NCI-H524 treated with DMSO at 0.1 percent for 48 hours (cell line): ENCODE data around the gene CLEC4G.

ENCODE experiments used
- DNase-seq: peaks from one replicate; lab custom pipeline; 2025; lab: John Stamatoyannopoulos, UW

Gene CLEC4G

DNA sequence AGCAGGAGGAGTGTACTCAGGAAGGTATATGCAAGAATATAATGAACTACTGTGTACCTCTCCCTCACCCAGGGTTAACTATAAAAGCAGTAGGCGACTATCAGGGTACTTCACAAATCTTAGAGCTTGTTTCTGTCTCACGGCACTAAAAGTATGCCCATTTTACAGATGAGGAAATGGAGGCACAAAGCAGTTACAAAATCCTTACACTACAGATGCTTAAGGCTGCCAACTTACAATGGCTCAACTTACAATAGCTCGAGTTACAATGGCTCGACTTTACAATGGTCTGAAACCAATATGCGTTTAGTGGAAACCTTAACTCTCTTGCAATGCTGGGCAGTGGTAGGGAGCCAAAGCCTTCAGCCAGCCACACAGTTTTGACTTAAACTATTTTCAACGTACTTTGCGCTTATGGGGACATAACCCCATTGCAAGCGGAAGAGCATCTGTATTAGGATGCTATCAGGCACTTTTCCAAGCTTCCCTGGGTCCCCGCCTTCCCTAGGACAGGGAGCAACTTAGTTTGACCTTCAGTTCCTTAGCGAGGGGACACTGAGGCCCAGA, 34.1 kb downstream of the CLEC4G start:
- no peak for DNase-seq

DNA sequence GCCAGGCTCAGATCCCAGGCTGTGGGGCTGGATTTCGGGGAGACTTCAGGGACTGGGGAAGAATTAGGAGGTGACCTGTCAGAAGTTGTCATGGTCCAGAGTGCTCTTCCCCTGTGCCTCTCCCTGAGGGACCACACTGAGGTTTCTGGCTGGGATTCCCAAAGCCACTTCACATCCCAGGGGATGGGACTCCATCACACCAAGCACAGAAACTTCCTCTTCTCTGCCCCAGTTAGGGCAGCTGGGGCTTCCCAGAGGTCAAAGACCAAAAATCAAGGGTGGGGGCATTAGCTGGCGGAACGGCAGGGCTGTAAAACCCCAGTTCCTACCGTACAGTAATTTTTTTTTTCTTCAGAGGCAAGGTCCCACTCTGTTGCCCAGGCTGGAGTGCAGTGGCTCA, 37.4 kb downstream of the CLEC4G start:
- DNase-seq = no peak

- no peak for DNase-seq
Observed at GRCh38 chr19:7692417-7693088, 39.4 kb downstream of the CLEC4G start.

DNA sequence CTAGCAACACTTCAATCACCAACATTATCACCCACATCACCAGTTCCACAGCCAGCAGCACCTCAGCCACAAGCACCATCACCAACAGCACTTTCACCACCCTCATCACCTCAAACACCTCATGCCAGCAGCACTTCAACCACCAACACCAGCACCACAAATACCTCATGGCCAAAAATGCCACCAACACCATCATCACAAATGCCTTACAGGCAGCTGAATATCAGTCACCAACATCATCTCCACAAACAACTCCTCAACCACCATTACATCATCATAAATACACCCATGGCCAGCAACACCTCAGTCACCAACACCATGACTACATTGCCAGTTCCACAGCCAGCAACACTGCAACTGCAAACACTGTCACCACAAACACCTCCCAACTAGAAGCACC, 40.4 kb downstream of the CLEC4G start:
- no peak for DNase-seq

- no peak for DNase-seq
Observed at GRCh38 chr19:7690779-7691258, 41.1 kb downstream of the CLEC4G start.

GRCh38 chr19:7689165-7689564, 42.7 kb downstream of the CLEC4G start:
- no peak for DNase-seq

DNA sequence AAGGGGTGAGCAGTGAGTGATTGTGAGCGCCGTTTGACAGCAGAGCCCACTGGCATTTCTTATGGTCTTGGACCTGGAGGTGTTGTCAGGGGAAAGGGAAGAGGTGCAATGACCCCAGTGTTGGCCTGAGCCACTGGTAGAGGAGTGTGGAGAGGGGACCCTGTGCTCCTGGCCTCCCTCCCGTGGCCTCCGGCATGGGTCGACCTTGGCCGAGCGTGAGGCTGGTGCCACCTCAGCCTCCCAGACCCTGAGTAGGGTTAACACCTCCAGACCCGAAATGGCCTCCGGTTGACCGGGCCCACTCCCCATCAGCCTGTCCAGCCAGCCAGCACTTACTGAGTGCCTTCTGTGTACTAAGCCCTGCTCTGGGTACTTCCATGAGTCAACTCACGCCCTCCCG, 44.7 kb downstream of the CLEC4G start:
- DNase-seq = no peak

GRCh38 chr19:7685546-7686445, 46.1 kb downstream of the CLEC4G start:
- DNase-seq = no peak

DNA sequence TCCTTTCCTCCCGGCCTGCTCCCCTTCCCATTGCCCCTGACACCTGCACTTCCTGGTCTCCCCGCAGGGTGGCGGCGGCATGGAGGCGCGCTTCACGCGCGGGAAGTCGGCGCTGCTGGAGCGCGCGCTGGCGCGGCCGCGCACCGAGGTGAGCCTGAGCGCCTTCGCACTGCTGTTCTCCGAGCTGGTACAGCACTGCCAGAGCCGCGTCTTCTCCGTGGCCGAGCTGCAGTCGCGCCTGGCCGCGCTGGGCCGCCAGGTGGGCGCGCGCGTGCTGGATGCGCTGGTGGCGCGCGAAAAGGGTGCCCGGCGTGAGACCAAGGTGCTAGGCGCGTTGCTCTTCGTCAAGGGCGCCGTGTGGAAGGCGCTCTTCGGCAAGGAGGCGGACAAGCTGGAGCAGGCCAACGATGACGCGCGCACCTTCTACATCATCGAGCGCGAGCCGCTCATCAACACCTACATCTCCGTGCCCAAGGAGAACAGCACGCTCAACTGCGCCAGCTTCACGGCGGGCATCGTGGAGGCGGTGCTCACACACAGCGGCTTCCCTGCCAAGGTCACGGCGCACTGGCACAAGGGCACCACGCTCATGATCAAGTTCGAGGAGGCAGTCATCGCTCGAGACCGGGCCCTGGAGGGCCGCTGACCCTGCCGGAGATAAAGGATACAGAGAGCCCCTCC, 49.6 kb downstream of the CLEC4G start:
- DNase-seq = no peak

GRCh38 chr19:7681340-7682174, 50.4 kb downstream of the CLEC4G start:
- no peak for DNase-seq

- peak; percentile 14 for DNase-seq
Observed at GRCh38 chr19:7680606-7681339, 51.1 kb downstream of the CLEC4G start, which contains the start of gene TRAPPC5. TRAPPC5 (plus strand) TSS chr19:7680833; CDS start chr19:7682254, 1,421 bp downstream.

GRCh38 chr19:7679771-7680605, 51.9 kb downstream of the CLEC4G start:
- DNase-seq = no peak

DNA sequence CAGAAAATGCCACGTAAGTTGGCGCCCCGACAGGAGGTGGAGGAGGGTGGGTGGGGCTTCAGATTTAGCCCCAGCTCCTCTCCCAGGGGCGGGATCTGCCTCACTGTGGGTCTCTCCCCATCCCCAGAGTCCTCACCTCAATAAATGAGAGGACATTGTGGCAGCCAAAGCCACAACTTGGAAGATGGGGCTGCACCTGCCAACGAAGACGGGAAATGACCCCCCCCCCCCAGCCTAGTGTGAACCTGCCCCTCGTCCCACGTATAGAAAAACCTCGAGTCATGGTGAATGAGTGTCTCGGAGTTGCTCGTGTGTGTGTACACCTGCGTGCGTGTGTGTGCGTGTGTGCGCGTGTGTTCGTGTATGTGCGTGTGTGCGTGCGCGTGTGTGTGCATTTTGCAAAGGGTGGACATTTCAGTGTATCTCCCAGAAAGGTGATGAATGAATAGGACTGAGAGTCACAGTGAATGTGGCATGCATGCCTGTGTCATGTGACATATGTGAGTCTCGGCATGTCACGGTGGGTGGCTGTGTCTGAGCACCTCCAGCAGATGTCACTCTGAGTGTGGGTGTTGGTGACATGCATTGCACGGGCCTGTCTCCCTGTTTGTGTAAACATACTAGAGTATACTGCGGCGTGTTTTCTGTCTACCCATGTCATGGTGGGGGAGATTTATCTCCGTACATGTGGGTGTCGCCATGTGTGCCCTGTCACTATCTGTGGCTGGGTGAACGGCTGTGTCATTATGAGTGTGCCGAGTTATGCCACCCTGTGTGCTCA, 52.7 kb downstream of the CLEC4G start:
- DNase-seq = peak; percentile 28
